SK-N-MC (cell line): ENCODE measurements around the gene INPP4B.

ENCODE experiments used
- EZH2 ChIP-seq: fragments of 200-600 bp; sonication (generic); IDR thresholded peaks from one replicate; pipeline ENCODE4 v1.6.1; 2017; ENCODE audit warnings: antibody characterized with exemption
- POLR2AphosphoS5 ChIP-seq: IDR thresholded peaks from 2 replicates; pipeline ENCODE4 v1.6.1; 2012; ENCODE audit warnings: mild to moderate bottlenecking, low read depth, low read length, borderline replicate concordance

- no peak for TF ChIP-seq EZH2
- TF ChIP-seq POLR2AphosphoS5: no peak
Observed at GRCh38 chr4:142826503-142827241, 19.4 kb downstream of the INPP4B start.
